GM12891 (cell line): ENCODE measurements around the gene FBXO10. TPM values are rescaled to one million over a fixed set of nuclear protein-coding genes. Genes with fewer than 3 reads are reported as not detected.

Experiments
- DNase-seq: peaks from one replicate; pipeline ENCODE4 v3.0.0; 2011; ENCODE audit warnings: low spot score; ENCODE audit not compliant: insufficient read length
- FAIRE-seq: peaks from 2 replicates; lab custom pipeline; 2011; peaks lifted over from hg19 to GRCh38; lab: Jason Lieb, UNC
- PAX5 ChIP-seq: IDR thresholded peaks from 2 replicates; pipeline ENCODE4 v1.6.1; 2011; ENCODE audit warnings: low read length, moderate library complexity, mild to moderate bottlenecking; ENCODE audit not compliant: insufficient read depth, severe bottlenecking
- POLR2A ChIP-seq: IDR thresholded peaks from 2 replicates; pipeline ENCODE4 v1.6.1; 2011; ENCODE audit warnings: low read depth, low read length, control low read depth
- POLR2AphosphoS5 ChIP-seq: IDR thresholded peaks from 2 replicates; pipeline ENCODE4 v1.6.1; 2011; ENCODE audit warnings: low read depth, low read length, control low read depth
- POU2F2 ChIP-seq: IDR thresholded peaks from 2 replicates; pipeline ENCODE4 v1.6.1; 2011; ENCODE audit warnings: low read depth, mild to moderate bottlenecking, control low read depth, low read length, moderate library complexity
- SPI1 ChIP-seq: IDR thresholded peaks from 2 replicates; pipeline ENCODE4 v1.6.1; 2011; ENCODE audit warnings: low read depth, low read length, control low read depth
- TAF1 ChIP-seq: IDR thresholded peaks from 2 replicates; pipeline ENCODE4 v1.6.1; 2011; ENCODE audit warnings: low read depth, low read length, control low read depth
- polyA plus RNA-seq: library from polyadenylated mRNA; unstranded; fragments of >200 nt; gene quantifications from one replicate; pipeline ENCODE4 v1.2.1, GENCODE V29; 2012; ENCODE audit warnings: low read depth, missing spikeins, inconsistent platforms; ENCODE audit not compliant: missing spikeins

Gene FBXO10, protein sequence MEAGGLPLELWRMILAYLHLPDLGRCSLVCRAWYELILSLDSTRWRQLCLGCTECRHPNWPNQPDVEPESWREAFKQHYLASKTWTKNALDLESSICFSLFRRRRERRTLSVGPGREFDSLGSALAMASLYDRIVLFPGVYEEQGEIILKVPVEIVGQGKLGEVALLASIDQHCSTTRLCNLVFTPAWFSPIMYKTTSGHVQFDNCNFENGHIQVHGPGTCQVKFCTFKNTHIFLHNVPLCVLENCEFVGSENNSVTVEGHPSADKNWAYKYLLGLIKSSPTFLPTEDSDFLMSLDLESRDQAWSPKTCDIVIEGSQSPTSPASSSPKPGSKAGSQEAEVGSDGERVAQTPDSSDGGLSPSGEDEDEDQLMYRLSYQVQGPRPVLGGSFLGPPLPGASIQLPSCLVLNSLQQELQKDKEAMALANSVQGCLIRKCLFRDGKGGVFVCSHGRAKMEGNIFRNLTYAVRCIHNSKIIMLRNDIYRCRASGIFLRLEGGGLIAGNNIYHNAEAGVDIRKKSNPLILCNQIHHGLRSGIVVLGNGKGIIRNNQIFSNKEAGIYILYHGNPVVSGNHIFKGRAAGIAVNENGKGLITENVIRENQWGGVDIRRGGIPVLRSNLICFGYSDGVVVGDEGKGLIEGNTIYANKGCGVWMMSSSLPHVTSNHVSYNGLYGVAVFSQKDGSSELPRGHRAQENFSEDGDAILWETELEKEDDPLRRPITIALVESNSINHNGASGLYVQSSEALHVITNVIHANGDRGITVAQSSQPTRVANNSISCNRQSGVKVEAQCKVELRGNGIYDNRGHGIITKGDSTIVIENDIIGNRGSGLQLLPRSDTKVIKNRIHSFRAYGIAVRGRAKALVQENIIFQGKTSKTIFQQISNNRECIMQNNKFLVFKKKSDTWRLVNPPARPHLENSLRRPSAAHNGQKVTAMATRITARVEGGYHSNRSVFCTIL
- polyA plus RNA-seq = 16.6 TPM

DNA sequence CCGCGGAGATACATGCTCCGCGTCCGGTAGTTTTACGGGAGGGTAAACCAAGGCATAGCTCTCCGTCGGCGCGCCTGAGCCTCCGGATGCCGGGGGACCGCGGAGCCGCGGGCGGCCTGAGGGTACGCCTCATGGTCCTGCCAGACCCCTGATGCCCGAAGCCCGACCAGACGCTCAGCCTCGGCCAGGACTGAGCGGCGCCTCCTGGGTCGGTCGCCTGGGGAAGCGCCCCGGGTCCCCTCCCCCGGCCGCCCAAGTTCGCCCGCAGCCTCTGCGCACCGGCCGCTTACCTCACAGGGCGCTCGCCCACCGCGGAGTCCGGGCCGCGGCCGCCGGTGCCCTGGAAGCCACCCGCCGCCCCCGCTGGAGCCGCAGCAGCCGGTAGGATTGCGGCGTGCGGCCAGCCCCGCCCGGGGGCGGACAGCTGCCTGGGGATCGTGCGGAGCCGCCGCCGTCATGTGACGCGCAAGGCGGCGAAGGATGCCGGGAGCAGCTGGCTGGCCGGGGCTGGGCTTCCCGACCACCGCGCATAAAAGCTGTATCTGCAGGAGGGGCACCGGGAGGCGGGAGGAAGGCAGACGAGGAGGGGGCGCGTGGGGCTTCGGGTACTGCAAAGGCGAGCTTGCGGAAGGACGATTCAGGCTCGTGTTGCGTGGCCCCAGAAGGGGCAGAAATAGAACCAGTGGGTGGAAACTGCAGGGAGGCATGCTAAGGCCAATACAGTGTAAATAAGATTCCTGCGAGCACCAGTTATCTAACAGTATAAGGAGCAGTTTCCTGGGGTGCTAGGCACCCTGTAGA lies at the start of gene FBXO10:
Gene FBXO10, minus strand, starts transcription at position 460 of the 801 bp plus-strand sequence. CDS start 34,612 bp downstream, outside the sequence.
- peak; percentile 91 for FAIRE-seq
- DNase-seq = peak; percentile 43
- no peak for TF ChIP-seq POU2F2
- TF ChIP-seq POLR2AphosphoS5 = 0 out of 2 replicates have a peak, but pooled peaks have one; percentile 17

DNA sequence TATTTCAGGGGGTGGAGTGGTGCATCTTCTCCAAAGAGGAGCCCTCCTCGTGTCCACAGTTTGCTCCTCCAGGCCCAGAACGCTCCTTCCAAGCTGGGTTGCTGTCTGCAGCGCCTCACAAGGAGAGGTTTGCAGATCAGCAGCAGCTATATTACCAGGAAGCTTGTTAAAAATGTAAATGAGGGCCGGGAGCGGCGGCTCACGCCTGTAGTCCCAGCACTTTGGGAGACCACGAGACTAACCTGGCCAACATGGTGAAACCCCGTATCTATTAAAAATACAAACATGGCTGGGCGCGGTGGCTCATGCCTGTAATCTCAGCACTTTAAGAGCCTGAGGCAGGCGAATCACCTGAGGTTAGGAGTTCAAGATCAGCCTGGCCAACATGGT lies 49.6 kb upstream of the FBXO10 start:
- DNase-seq (no peak), FAIRE-seq (no peak)
- TF ChIP-seq SPI1 = no peak
- TF ChIP-seq PAX5 = no peak
- TF ChIP-seq POLR2A = no peak
- TF ChIP-seq POLR2AphosphoS5 = no peak
- no peak for TF ChIP-seq POU2F2
- TF ChIP-seq TAF1 = no peak

DNA sequence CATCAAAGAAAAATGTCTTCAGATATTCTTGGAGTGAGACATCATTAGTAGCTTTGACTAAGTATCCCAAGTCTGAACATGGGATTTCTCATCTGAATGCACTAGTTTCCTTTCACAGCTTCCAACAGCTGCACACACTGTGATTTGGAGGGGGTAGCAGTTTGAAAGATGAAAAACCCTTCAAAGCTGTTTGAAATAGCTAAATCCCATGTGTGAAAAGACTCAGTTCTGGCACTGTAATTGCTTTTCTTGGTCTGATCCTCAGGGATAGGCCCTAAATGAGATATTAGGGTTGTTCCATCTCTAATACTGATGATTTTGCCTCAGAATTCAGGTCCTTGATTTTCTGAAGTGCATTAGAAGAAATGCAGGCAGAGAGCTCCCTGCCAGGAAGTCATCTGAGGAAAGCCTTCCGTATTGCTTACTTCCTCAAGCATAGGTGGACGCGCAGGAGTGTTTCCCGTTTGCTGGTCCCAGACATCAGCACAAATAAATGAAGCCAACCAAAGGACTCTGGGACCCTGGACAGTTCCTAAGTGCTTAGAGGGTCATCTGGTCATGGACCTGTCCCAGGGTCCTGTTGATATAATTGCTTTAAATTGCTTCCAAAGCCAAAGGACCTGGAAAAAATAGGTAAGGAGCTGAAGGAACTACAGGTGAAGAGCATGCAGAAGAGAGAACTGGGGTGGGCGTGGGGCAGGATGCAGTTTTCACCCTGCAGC lies 49.0 kb upstream of the FBXO10 start:
- no peak for TF ChIP-seq TAF1
- no peak for TF ChIP-seq SPI1
- DNase-seq (no peak), FAIRE-seq (no peak)

DNA sequence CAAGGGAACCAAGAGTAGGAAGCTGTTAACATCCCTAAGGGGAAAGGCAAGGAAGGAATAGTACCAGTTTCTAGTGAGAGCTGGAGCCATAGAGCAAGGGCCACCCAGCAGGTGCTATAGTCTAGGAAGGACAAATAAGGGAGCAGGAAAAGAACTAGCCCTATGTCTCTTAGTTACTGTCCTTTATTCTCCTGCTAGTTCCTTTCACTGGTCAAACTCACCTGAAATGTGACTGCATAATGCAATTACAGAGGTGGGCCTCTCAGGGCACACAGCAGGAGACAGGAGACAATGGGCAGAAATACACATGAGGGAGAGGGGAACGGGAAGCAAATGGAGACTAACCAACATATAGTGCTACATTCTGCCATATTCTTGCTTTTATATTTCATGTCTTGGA lies 47.9 kb upstream of the FBXO10 start:
- no peak for DNase-seq
- TF ChIP-seq POLR2A (no peak), POU2F2 (no peak), PAX5 (no peak)
- FAIRE-seq = no peak

DNA sequence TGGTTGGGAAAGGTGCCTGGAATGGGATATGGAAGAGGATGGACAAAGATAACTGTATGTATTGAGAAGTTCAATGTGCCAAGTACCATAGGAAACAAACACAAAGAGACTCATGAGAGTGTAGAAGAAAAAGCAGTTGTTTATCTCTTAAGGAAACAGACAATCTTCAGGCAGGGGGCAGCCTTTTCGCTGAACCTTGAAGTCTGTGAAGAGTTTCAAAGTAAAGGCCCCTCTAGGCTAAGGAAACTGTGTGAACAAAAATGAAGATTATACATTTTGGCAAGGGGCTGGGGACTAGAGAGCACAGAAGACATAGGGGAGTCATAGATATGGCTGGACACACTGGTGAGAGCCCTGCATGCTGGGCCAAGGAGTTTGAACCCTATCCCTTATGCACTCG lies 47.1 kb upstream of the FBXO10 start:
- DNase-seq (no peak), FAIRE-seq (no peak)
- TF ChIP-seq SPI1 (no peak), TAF1 (no peak), PAX5 (no peak), POU2F2 (no peak), POLR2AphosphoS5 (no peak), POLR2A (no peak)

DNA sequence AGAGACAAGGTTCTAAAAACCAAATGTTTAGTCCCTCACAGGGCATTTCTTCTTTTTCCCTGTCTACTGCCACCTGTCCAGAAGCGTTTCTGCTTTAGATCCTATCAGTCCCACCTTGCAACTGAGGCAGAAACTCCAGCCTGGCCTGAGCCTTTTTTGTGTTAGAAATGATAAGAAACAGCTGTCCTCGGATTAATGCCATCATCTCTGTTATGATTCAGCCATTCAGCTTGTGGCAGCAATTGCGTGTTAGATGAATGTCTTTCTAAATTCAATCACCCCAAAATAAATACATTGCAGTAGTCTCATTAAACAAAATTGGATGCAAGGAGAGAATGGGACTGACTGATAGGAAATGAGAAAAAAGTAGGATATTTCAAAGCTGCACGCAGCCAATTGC lies 46.3 kb upstream of the FBXO10 start:
- no peak for TF ChIP-seq POLR2AphosphoS5
- TF ChIP-seq SPI1 = no peak
- no peak for TF ChIP-seq POU2F2
- TF ChIP-seq PAX5 = no peak
- no peak for TF ChIP-seq TAF1
- no peak for TF ChIP-seq POLR2A
- no peak for DNase-seq
- no peak for FAIRE-seq

DNA sequence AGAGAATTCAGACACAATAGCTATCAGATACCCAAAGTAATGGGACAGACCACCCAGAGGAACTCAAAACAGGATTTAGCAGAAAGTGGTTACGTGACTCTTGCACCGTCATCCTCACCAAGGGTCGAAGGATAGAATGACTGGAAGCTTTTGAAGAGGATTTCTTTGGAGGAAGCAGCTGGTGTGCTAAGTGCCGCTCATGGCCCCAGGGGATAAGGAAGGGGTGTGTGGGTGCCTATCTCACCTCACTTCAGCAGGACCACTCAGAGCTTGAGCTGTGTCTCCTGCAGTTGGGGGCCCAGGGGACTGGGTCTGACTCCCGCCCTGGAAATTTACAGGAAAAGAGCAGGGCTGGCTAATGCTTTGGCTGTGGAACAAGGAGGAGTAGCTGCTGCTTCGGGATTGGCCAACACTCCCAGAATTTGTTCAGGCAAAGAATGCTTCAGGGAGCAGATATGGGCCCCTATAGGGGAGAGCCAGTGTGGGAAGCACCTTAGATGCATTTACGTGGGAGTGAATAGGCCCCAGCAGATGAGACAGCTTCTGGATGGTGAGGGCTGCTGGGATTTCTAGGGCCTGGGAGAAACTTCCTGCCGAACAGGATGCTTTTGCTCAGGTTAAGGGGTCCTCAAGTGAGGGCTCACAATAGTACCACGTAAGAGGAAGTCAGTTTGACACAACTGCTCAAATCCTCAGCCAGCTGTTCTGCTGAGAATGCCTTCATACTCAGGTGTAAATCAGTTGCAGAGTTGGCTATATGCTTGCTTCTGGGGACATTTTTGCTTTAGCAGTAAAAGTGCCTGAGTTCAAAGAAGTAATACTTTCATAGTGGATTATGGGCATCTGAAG lies 45.3 kb upstream of the FBXO10 start:
- DNase-seq (no peak), FAIRE-seq (no peak)
- no peak for TF ChIP-seq TAF1
- TF ChIP-seq PAX5 = no peak
- TF ChIP-seq POU2F2 = no peak
- TF ChIP-seq SPI1 = no peak
- no peak for TF ChIP-seq POLR2A
- TF ChIP-seq POLR2AphosphoS5 = no peak

DNA sequence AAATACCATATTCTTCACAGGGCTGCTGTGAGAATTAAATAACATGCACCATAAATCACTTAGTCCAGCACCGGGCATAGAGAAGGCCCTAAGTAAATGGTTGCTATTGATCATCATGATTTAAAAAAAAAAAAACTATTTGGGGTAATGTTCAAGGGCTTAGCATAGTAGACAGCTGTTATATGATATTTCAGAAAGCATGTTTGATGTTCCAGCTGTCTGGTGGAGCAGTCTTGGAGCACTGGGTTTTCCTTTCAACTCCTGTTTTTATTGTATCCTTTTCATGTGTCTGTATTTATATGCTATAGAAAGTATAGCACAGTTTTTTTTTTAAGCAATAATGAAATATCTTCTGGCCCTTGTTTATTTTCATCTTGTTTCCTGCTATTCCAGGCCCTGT lies 44.2 kb upstream of the FBXO10 start:
- FAIRE-seq = no peak
- DNase-seq = no peak
- TF ChIP-seq POLR2A (no peak), PAX5 (no peak), POU2F2 (no peak)
